Keratinocyte (primary cell): ENCODE measurements around the gene VSIG10L2. TPM values are rescaled to one million over a fixed set of nuclear protein-coding genes. Genes with fewer than 3 reads are reported as not detected.

Source experiments
- DNase-seq: peaks from one replicate; pipeline ENCODE4 v3.0.0-alpha.2; 2011; ENCODE audit warnings: low read depth, missing footprints, low spot score
- FAIRE-seq: peaks from 2 replicates; lab custom pipeline; 2011; peaks lifted over from hg19 to GRCh38; lab: Jason Lieb, UNC
- H2AFZ ChIP-seq: 2 replicates; pipeline ENCODE4 v1.6.0; 2012; ENCODE audit warnings: low read length, control low read depth, inconsistent platforms; ENCODE audit not compliant: control insufficient read depth
- H3K27ac ChIP-seq: 2 replicates; pipeline ENCODE4 v1.5.1; 2011; ENCODE audit warnings: low read length; ENCODE audit not compliant: control insufficient read depth, insufficient read depth
- H3K27me3 ChIP-seq: 3 replicates; pipeline ENCODE4 v1.6.0; 2011; ENCODE audit warnings: low read length; ENCODE audit not compliant: control insufficient read depth, insufficient read depth; ENCODE audit errors: extremely low read depth
- H3K36me3 ChIP-seq, 2 experiments: 2 replicates in 1 of 2; 3 replicates in 1 of 2; pipeline ENCODE4 v1.5.1; 2011; ENCODE audit warnings: low read length in 2 of 2, mild to moderate bottlenecking in 1 of 2; ENCODE audit not compliant: control insufficient read depth in 2 of 2, insufficient read depth in 2 of 2; ENCODE audit errors: extremely low read depth in 1 of 2
- H3K4me1 ChIP-seq: 3 replicates; pipeline ENCODE4 v1.5.1; 2011; ENCODE audit warnings: low read length; ENCODE audit not compliant: control insufficient read depth, insufficient read depth; ENCODE audit errors: extremely low read depth
- H3K4me2 ChIP-seq: 3 replicates; pipeline ENCODE4 v1.6.0; 2011; ENCODE audit warnings: low read depth, low read length; ENCODE audit not compliant: control insufficient read depth, insufficient read depth; ENCODE audit errors: extremely low read depth
- H3K4me3 ChIP-seq, 3 experiments: fragments of 200-600 bp in 1 of 3; sonication (generic) in 1 of 3; 2 replicates in 2 of 3; 3 replicates in 1 of 3; pipeline ENCODE4 v1.5.1; 2011 to 2016; ENCODE audit warnings: low read length in 3 of 3, mild to moderate bottlenecking in 3 of 3, control low read depth in 2 of 3, inconsistent platforms in 1 of 3, low read depth in 1 of 3, mixed read lengths in 1 of 3, mixed run types in 1 of 3, moderate library complexity in 1 of 3; ENCODE audit not compliant: control insufficient read depth in 2 of 3, insufficient read depth in 2 of 3; ENCODE audit errors: extremely low read depth in 1 of 3
- H3K79me2 ChIP-seq: 2 replicates; pipeline ENCODE4 v1.6.0; 2012; ENCODE audit warnings: low read length; ENCODE audit not compliant: control insufficient read depth, insufficient read depth
- H3K9ac ChIP-seq: 3 replicates; pipeline ENCODE4 v1.6.0; 2011; ENCODE audit warnings: low read length; ENCODE audit not compliant: control insufficient read depth, insufficient read depth; ENCODE audit errors: extremely low read depth
- H3K9me1 ChIP-seq: 3 replicates; pipeline ENCODE4 v1.6.0; 2011; ENCODE audit warnings: low read length; ENCODE audit not compliant: control insufficient read depth, insufficient read depth; ENCODE audit errors: extremely low read depth
- H3K9me3 ChIP-seq: 2 replicates; pipeline ENCODE4 v1.5.1; 2012; ENCODE audit warnings: low read depth, low read length; ENCODE audit not compliant: control insufficient read depth
- H4K20me1 ChIP-seq: 3 replicates; pipeline ENCODE4 v1.6.0; 2011; ENCODE audit warnings: low read length; ENCODE audit not compliant: control insufficient read depth, insufficient read depth; ENCODE audit errors: extremely low read depth
- CTCF ChIP-seq, 3 experiments: IDR thresholded peaks in 1 of 3; conservative IDR thresholded peaks in 1 of 3; optimal IDR thresholded peaks in 1 of 3; 2 replicates in 2 of 3; 3 replicates in 1 of 3; pipeline versions ENCODE3 to v1.5.1; 2011; ENCODE audit warnings: low read length in 3 of 3, mild to moderate bottlenecking in 3 of 3, moderate library complexity in 2 of 3, control low read depth in 1 of 3, inconsistent platforms in 1 of 3; ENCODE audit not compliant: insufficient read depth in 2 of 3; ENCODE audit errors: extremely low read depth in 1 of 3
- EZH2 ChIP-seq: IDR thresholded peaks from one replicate; pipeline ENCODE4 v1.6.1; 2012; ENCODE audit warnings: inconsistent platforms, mild to moderate bottlenecking, low read length, moderate library complexity
- dilution Hi-C: fragments of 300-500 bp; cut with MboI; formaldehyde crosslinking; loops from one replicate; pipeline ENCODE4 v1.7.0; 2020; ENCODE audit warnings: low sequenced_read_pairs; ENCODE audit not compliant: extremely low pct_ligation_motif_present
- polyA plus RNA-seq, 5 experiments: library from polyadenylated mRNA; depleted of rRNA in 3 of 5; stranded (reverse) in 3 of 5; stranded (forward) in 1 of 5; unstranded in 1 of 5; fragments of >200 nt; gene quantifications; 1 replicate in 1 of 5; 2 replicates in 3 of 5; 3 replicates in 1 of 5; pipeline versions ENCODE4 v1.2.1 to v1.2.3, GENCODE V29; 2011 to 2012; ENCODE audit warnings: missing spikeins in 2 of 5, low read depth in 1 of 5, low replicate concordance in 1 of 5

Gene VSIG10L2
- polyA plus RNA-seq, 1 donor (not counting 4 experiments of a cell fraction or from before 2014, with no cell fraction given): 0.09 TPM

- Histone ChIP-seq H3K4me1 (peaks cover 22% of the 10 kb centered on the region), H3K27me3 (peaks cover 4% of the 10 kb centered on the region), H3K4me3 (no peak overlapping the region), H3K9me3 (no peaks in the 10 kb centered on the region), H3K9ac (no peak overlapping the region), H3K79me2 (no peaks in the 10 kb centered on the region), H4K20me1 (no peaks in the 10 kb centered on the region), H2AFZ (no peak overlapping the region), H3K36me3 (no peaks in the 10 kb centered on the region), H3K9me1 (no peaks in the 10 kb centered on the region), H3K4me2 (no peak overlapping the region), H3K27ac (no peak overlapping the region)
- dilution Hi-C loops: no loop called here
- no peak for TF ChIP-seq CTCF (optimal IDR thresholded peaks at IDR 0.05 in 1 of 3, IDR thresholded peaks at IDR 0.05 in 1 of 3, conservative IDR thresholded peaks at IDR 0.05 in 1 of 3; ENCODE audit: extremely low read depth in 1 of 3, insufficient read depth in 2 of 3, low read length in 3 of 3)
- no peak for TF ChIP-seq EZH2
- DNase-seq: no peak
- FAIRE-seq: no peak
Measured at GRCh38 chr11:125954123-125954944, 8.5 kb downstream of the VSIG10L2 start.

DNA sequence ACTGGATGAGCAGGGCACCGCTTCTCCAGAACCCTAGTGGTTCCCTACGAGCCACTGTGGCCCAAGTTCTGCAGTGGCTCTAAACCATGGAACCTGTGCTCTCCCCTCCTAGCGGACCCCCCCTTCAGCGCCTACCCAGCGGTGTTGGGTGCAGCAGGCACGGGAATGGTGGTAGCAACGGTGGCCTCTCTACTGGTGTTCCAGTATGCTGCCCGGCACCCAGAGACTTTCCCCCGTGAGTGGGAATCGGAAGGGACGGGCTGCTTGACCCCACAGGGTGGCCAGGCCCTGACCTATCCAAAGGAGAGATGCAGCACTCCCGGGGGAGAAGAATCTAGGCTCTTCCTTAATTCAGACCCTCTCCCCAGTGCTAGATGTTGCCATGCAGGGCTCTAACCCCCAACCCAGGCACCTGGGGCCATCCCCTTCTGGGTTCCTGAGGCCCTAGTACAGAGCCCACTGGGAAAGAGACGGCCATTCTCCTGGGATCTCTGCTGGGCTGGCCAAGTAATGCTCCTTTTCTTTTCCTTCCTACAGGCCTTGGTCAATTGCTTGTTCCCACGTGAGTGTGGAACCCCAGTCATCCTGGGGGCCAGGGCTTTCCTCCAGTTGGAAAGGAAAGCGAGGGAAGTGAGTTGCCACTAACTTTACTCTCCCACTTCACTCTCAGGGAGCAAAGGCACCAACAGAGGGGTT, 9.2 kb downstream of the VSIG10L2 start:
- Histone ChIP-seq H3K9ac (no peak overlapping the region), H3K9me3 (no peaks in the 10 kb centered on the region), H3K27me3 (peaks cover 4% of the 10 kb centered on the region), H3K4me1 (peaks cover 22% of the 10 kb centered on the region), H3K4me2 (no peak overlapping the region), H3K9me1 (no peaks in the 10 kb centered on the region), H3K79me2 (no peaks in the 10 kb centered on the region), H4K20me1 (no peaks in the 10 kb centered on the region), H3K4me3 (no peak overlapping the region), H3K36me3 (no peaks in the 10 kb centered on the region), H2AFZ (no peak overlapping the region), H3K27ac (no peak overlapping the region)
- TF ChIP-seq CTCF (optimal IDR thresholded peaks at IDR 0.05 in 1 of 3, IDR thresholded peaks at IDR 0.05 in 1 of 3, conservative IDR thresholded peaks at IDR 0.05 in 1 of 3; ENCODE audit: extremely low read depth in 1 of 3, insufficient read depth in 2 of 3, low read length in 3 of 3) (no peak), EZH2 (no peak)
- FAIRE-seq: no peak
- DNase-seq: no peak
- dilution Hi-C loops: no loop called here
